ENCODE results near the gene ALDH1B1. TPM values are rescaled to one million over a fixed set of nuclear protein-coding genes. Genes with fewer than 3 reads are reported as not detected.
A peak's percentile ranks its signal among the peaks of the same experiment; 100 is the strongest.

Gene ALDH1B1
- total and polyA plus RNA-seq, 11 donors: 7.5 to 55.6 (median 20.7) TPM

DNA sequence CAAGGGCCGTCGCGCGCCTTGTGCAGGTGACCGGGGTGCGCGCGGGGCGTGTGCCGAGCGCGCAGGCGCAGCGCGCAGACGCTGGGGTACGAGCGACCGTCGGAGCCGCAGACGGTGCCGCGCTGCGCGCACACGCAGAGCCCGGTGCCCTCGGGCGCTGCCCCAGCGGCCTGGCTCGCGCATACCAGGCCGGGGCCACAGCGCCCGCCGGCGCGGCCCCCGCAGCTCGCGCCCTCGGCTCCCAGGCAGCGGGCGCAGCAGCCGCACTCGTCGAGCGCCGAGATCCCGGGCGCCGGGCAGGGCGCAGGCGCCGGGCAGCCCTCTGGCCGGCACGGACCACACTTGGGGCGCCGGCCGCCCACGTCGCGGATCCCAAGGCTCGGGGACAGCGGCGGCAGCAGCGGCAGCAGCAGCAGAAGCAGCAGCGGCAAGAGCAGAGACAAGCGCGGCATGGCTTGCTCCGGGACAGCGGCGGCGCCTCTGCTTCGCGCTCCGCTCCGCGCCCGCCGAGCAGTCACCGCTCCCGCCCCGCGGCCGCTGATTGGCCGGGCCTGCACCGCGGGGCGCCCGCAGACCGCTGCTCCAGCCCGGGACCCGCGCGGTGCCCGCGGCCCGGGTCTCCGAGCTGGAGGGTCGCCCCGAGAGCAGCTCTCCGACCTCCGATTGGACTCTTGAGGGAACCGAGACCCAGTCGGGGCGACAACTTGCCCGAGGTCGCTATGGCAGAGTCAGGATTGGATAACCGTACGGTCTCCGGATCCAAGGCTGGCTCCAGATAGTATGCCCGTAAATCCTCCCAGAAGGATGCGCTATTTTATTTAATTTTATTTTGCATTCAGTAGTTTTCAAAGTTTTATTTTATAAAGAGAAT is 31.7 kb downstream of the ALDH1B1 start, which contains the start of gene IGFBPL1:
Gene IGFBPL1 (minus strand): TSS at position 482 of the 871 bp plus-strand sequence. CDS start 30 bp downstream, at position 452.
- Histone ChIP-seq H3K27me3 (peaks cover 0 to 74% (median 20%) of the 10 kb centered on the region in 9 donors), H3K36me3 (no peaks in the 10 kb centered on the region), H3K4me1 (peaks cover 0 to 14% (median 0%) of the 10 kb centered on the region in 12 donors), H3K27ac (no peak within 1 kb of the TSS), H3K4me3 (peak within 1 kb of the TSS in 11 of 12 donors; percentile 4 to 48 (median 33)), H3K9me3 (no peaks in the 10 kb centered on the region)
- DNase-seq (no peak), ATAC-seq (peak in 3 of 4 donors; percentile 48 to 78 (median 58))
- WGBS, 4 donors: 1 to 2% (median 1%) methylated on average over 29 to 115 of the region's 115 CpGs
- intact Hi-C loops (cut with DNase I): no loop called here
- TF ChIP-seq, protein P1, sequence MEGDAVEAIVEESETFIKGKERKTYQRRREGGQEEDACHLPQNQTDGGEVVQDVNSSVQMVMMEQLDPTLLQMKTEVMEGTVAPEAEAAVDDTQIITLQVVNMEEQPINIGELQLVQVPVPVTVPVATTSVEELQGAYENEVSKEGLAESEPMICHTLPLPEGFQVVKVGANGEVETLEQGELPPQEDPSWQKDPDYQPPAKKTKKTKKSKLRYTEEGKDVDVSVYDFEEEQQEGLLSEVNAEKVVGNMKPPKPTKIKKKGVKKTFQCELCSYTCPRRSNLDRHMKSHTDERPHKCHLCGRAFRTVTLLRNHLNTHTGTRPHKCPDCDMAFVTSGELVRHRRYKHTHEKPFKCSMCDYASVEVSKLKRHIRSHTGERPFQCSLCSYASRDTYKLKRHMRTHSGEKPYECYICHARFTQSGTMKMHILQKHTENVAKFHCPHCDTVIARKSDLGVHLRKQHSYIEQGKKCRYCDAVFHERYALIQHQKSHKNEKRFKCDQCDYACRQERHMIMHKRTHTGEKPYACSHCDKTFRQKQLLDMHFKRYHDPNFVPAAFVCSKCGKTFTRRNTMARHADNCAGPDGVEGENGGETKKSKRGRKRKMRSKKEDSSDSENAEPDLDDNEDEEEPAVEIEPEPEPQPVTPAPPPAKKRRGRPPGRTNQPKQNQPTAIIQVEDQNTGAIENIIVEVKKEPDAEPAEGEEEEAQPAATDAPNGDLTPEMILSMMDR (IDR thresholded peaks at IDR 0.05): no peak
- TF ChIP-seq POLR2A (IDR thresholded peaks at IDR 0.05): no peak

DNA sequence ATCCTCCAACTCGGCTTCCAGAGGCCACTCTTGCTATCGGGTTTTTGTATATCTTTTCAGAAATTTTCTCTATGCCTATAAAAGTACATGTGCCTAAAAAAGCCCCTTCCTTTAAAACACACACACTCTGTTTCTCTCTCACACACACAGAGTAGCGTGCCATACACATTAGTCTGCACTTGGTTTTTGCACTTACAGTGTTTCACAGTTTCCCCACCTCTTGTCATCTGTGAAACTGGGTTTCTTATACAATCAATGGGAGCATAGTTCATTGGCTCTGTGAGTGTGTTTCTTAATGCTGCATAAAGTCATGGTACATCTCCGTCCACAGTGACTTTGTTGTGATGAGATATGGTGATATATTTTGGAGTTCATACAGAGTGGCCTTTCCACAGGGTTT is 32.4 kb downstream of the ALDH1B1 start:
- intact Hi-C loops (cut with DNase I): no loop called here
- H3K27me3 ChIP-seq: peaks cover 0 to 77% (median 20%) of the 10 kb centered on the region in 9 donors
- no peak for DNase-seq

DNA sequence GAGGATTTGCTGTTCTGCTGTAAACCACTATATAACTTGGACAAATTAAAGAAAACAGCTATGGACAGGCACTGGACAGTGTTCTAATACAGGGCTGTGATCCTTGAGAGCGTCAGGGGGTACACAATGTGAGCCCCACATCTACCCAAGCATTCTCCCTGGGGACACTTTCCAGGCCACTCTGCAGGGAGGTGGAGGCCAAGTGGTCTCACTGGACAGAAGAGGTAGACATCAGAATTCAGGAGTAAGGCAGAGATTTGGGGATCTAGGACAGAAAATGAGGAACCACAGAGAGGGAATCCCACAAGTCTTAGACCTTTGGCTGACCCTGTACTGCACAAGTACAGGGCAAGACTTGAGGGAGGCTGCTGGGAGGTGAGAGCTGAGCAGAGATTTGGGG is 35.6 kb downstream of the ALDH1B1 start:
- H3K9me3 ChIP-seq: no peaks in the 10 kb centered on the region
- ATAC-seq (no peak), DNase-seq (no peak)
- H3K27ac ChIP-seq: no peak overlapping the region
- 73 to 96% (median 81%) methylated on average over 1 of the region's 1 CpG for WGBS, 4 donors
- no peak overlapping the region for H3K4me3 ChIP-seq
- intact Hi-C loops (cut with DNase I): no loop called here
- H3K36me3 ChIP-seq: no peaks in the 10 kb centered on the region
- peaks cover 0 to 63% (median 11%) of the 10 kb centered on the region in 9 donors for H3K27me3 ChIP-seq
- TF ChIP-seq POLR2A (IDR thresholded peaks at IDR 0.05): no peak
- TF ChIP-seq, protein P1 (IDR thresholded peaks at IDR 0.05): no peak
- peaks cover 0 to 14% (median 0%) of the 10 kb centered on the region in 12 donors for H3K4me1 ChIP-seq

More for the DNA sequence above, 32.4 kb downstream of the ALDH1B1 start:
- Histone ChIP-seq H3K9me3 (no peaks in the 10 kb centered on the region), H3K36me3 (no peaks in the 10 kb centered on the region), H3K4me1 (peaks cover 0 to 14% (median 0%) of the 10 kb centered on the region in 12 donors), H3K4me3 (no peak overlapping the region), H3K27ac (no peak overlapping the region)
- no peak for TF ChIP-seq POLR2A (IDR thresholded peaks at IDR 0.05)
- TF ChIP-seq, protein P1 (IDR thresholded peaks at IDR 0.05): no peak
- no peak for ATAC-seq
- WGBS, 4 donors: 73 to 80% (median 78%) methylated on average over 4 of the region's 4 CpGs

DNA sequence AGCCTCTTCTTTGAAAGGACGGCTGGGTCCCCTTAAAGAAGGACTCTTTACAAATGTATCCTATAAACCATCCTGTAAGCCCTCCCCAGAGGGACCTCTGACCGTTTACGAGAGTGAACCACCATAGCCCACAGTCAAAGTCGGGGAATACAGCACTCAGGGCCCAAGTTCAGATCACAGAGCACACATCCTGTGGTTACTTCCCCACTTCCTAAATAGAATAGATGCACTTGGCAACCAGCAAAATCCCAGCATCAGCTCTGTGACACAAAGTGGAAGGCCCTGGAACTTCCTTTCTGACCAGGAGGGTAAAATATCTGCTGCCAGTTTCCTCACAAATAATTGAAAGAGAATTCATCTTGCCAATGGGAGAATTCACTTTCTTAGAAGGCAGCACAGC is 38.6 kb downstream of the ALDH1B1 start:
- H3K27ac ChIP-seq: no peak overlapping the region
- H3K4me3 ChIP-seq: no peak overlapping the region
- H3K4me1 ChIP-seq: no peaks in the 10 kb centered on the region
- H3K36me3 ChIP-seq: no peaks in the 10 kb centered on the region
- no peak for TF ChIP-seq POLR2A (IDR thresholded peaks at IDR 0.05)
- TF ChIP-seq, protein P1 (IDR thresholded peaks at IDR 0.05): no peak
- WGBS, 4 donors: 43 to 58% (median 57%) methylated on average over 4 of the region's 4 CpGs
- intact Hi-C loops (cut with DNase I): loop anchor here in 2 of 10 donors (5.0 to 10.0 kb wide), 3 partner anchors 56 to 946 kb away; partner anchors contain the start of gene POLR1E (in 1 of the 2)
- ATAC-seq (peak in 1 of 4 donors; percentile 22), DNase-seq (no peak)
- peaks cover 0 to 33% (median 6%) of the 10 kb centered on the region in 9 donors for H3K27me3 ChIP-seq
- no peaks in the 10 kb centered on the region for H3K9me3 ChIP-seq

Data from heart left ventricle (tissue), 16 donors.